Smooth muscle cell (in vitro differentiated cells): ENCODE measurements around the gene FGR. TPM values are rescaled to one million over a fixed set of nuclear protein-coding genes. Genes with fewer than 3 reads are reported as not detected.

Experiments used
- DNase-seq: peaks from one replicate; lab custom pipeline; 2025; ENCODE audit not compliant: unreplicated experiment; lab: John Stamatoyannopoulos, UW
- H2AFZ ChIP-seq: fragments of 200-600 bp; sonication (generic); 2 replicates; pipeline ENCODE4 v1.6.0; 2016; ENCODE audit warnings: antibody characterized with exemption, low read depth, mild to moderate bottlenecking
- H3F3A ChIP-seq: fragments of 200-600 bp; sonication (generic); 2 replicates; pipeline ENCODE4 v1.6.0; 2017; ENCODE audit warnings: antibody characterized with exemption, low read depth
- H3K27ac ChIP-seq: fragments of 200-600 bp; sonication (generic); 2 replicates; pipeline ENCODE4 v1.5.1; 2016; ENCODE audit warnings: low read depth, mild to moderate bottlenecking
- H3K27me3 ChIP-seq: fragments of 200-600 bp; sonication (generic); 2 replicates; pipeline ENCODE4 v1.6.1; 2016; ENCODE audit warnings: low read depth, mild to moderate bottlenecking
- H3K36me3 ChIP-seq: fragments of 200-600 bp; sonication (generic); 2 replicates; pipeline ENCODE4 v1.5.1; 2016; ENCODE audit warnings: low read depth
- H3K4me1 ChIP-seq: fragments of 200-600 bp; sonication (generic); 2 replicates; pipeline ENCODE4 v1.5.1; 2016; ENCODE audit warnings: low read depth
- H3K4me2 ChIP-seq: fragments of 200-600 bp; sonication (generic); 2 replicates; pipeline ENCODE4 v1.6.0; 2016; ENCODE audit warnings: mild to moderate bottlenecking
- H3K4me3 ChIP-seq: fragments of 200-600 bp; sonication (generic); 2 replicates; pipeline ENCODE4 v1.5.1; 2016; ENCODE audit warnings: mild to moderate bottlenecking
- H3K79me2 ChIP-seq: fragments of 200-600 bp; sonication (generic); 2 replicates; pipeline ENCODE4 v1.6.0; 2016; ENCODE audit warnings: low read depth, mild to moderate bottlenecking
- H3K9ac ChIP-seq: fragments of 200-600 bp; sonication (generic); 2 replicates; pipeline ENCODE4 v1.6.0; 2016; ENCODE audit warnings: low read depth
- H3K9me3 ChIP-seq: fragments of 200-600 bp; sonication (generic); replicated peaks from 2 replicates; pipeline ENCODE4 v1.5.1; 2016; ENCODE audit warnings: low read depth
- H4K20me1 ChIP-seq: fragments of 200-600 bp; sonication (generic); 2 replicates; pipeline ENCODE4 v1.6.0; 2016; ENCODE audit warnings: low read depth
- CTCF ChIP-seq: fragments of 200-600 bp; sonication (generic); IDR thresholded peaks from 2 replicates; pipeline ENCODE4 v1.5.1; 2017; ENCODE audit warnings: borderline replicate concordance, mild to moderate bottlenecking, antibody characterized with exemption; ENCODE audit not compliant: insufficient read depth, poor library complexity, severe bottlenecking
- WGBS: methylation state at CpG from one replicate; pipeline ENCODE4 v1.1.7; 2016; ENCODE audit warnings: low lambda C conversion rate; 5-methylcytosine and 5-hydroxymethylcytosine counted together
- polyA plus RNA-seq: library from polyadenylated mRNA; unstranded; fragments of >200 nt; fragmentation: Nextera tagmentation; extraction: Ambion mirVana; gene quantifications from 2 replicates; pipeline ENCODE4 v1.2.1, GENCODE V29; 2016
- total RNA-seq: library from RNA; depleted of rRNA; stranded (reverse); fragments of >200 nt; gene quantifications from 2 replicates; pipeline ENCODE4 v1.2.3, GENCODE V29; 2014

The FGR gene
- total and polyA plus RNA-seq, 2 experiments from 2014 or later = 0.10 to 1.3 TPM

GRCh38 chr1:27588256-27589232 lies 46.4 kb downstream of the FGR start:
- Histone ChIP-seq H3K27ac (peak overlapping the region; percentile 60), H4K20me1 (peaks cover 100% of the 10 kb centered on the region), H3K27me3 (no peaks in the 10 kb centered on the region), H3K36me3 (no peaks in the 10 kb centered on the region), H3K4me3 (no peak overlapping the region), H3K4me1 (peaks cover 27% of the 10 kb centered on the region), H3K9ac (no peak overlapping the region), H3K4me2 (no peak overlapping the region), H3F3A (no peaks in the 10 kb centered on the region), H2AFZ (no peak overlapping the region), H3K9me3 (no peaks in the 10 kb centered on the region), H3K79me2 (peaks cover 100% of the 10 kb centered on the region)
- no peak for TF ChIP-seq CTCF
- no peak for DNase-seq
- 89% methylated on average over 12 of the region's 12 CpGs for WGBS

GRCh38 chr1:27585684-27586083 lies 49.3 kb downstream of the FGR start:
- no peaks in the 10 kb centered on the region for H3K36me3 ChIP-seq
- no peaks in the 10 kb centered on the region for H3F3A ChIP-seq
- peaks cover 100% of the 10 kb centered on the region for H3K79me2 ChIP-seq
- peaks cover 4% of the 10 kb centered on the region for H3K4me1 ChIP-seq
- H3K4me3 ChIP-seq = no peak overlapping the region
- H4K20me1 ChIP-seq = peaks cover 100% of the 10 kb centered on the region
- H3K9ac ChIP-seq = no peak overlapping the region
- no peak overlapping the region for H3K27ac ChIP-seq
- no peak overlapping the region for H3K4me2 ChIP-seq
- H3K27me3 ChIP-seq = no peaks in the 10 kb centered on the region
- DNase-seq = no peak
- 96% methylated on average over 2 of the region's 3 CpGs for WGBS
- H3K9me3 ChIP-seq = no peaks in the 10 kb centered on the region
- TF ChIP-seq CTCF = no peak
- H2AFZ ChIP-seq = no peak overlapping the region

GRCh38 chr1:27584453-27584852 lies 50.5 kb downstream of the FGR start:
- H4K20me1 ChIP-seq = peaks cover 100% of the 10 kb centered on the region
- no peak for DNase-seq
- no peaks in the 10 kb centered on the region for H3K4me1 ChIP-seq
- peaks cover 100% of the 10 kb centered on the region for H3K79me2 ChIP-seq
- H3F3A ChIP-seq = peaks cover 3% of the 10 kb centered on the region
- WGBS = 91% methylated on average over 3 of the region's 3 CpGs
- no peak for TF ChIP-seq CTCF
- no peaks in the 10 kb centered on the region for H3K36me3 ChIP-seq
- H3K9me3 ChIP-seq = no peaks in the 10 kb centered on the region
- no peaks in the 10 kb centered on the region for H3K27me3 ChIP-seq
- H3K27ac ChIP-seq = no peak overlapping the region
- H2AFZ ChIP-seq = no peak overlapping the region
- H3K9ac ChIP-seq = no peak overlapping the region
- no peak overlapping the region for H3K4me3 ChIP-seq
- H3K4me2 ChIP-seq = no peak overlapping the region
